Epithelial cell of proximal tubule (primary cell): Measurements from ENCODE around the gene KCNQ1. TPM values are rescaled to one million over a fixed set of nuclear protein-coding genes. Genes with fewer than 3 reads are reported as not detected.

Experiments
- DNase-seq: peaks from one replicate; pipeline ENCODE4 v3.0.0-alpha.2; 2011; ENCODE audit warnings: low read depth
- H3K4me3 ChIP-seq: 2 replicates; pipeline ENCODE4 v1.5.1; 2011; ENCODE audit warnings: low read depth, mild to moderate bottlenecking, low read length
- total RNA-seq: library from RNA; depleted of rRNA; stranded (reverse); fragments of >200 nt; gene quantifications from 2 replicates; pipeline ENCODE4 v1.2.3, GENCODE V29; 2015
- TF ChIP-seq, protein P1 (sequence below): conservative IDR thresholded peaks from 2 replicates; pipeline ENCODE4 v1.5.1; 2012; ENCODE audit warnings: low read depth, mild to moderate bottlenecking, low read length

The KCNQ1 gene
- total RNA-seq, 1 donor from 2014 or later, result 0.46 TPM

DNA sequence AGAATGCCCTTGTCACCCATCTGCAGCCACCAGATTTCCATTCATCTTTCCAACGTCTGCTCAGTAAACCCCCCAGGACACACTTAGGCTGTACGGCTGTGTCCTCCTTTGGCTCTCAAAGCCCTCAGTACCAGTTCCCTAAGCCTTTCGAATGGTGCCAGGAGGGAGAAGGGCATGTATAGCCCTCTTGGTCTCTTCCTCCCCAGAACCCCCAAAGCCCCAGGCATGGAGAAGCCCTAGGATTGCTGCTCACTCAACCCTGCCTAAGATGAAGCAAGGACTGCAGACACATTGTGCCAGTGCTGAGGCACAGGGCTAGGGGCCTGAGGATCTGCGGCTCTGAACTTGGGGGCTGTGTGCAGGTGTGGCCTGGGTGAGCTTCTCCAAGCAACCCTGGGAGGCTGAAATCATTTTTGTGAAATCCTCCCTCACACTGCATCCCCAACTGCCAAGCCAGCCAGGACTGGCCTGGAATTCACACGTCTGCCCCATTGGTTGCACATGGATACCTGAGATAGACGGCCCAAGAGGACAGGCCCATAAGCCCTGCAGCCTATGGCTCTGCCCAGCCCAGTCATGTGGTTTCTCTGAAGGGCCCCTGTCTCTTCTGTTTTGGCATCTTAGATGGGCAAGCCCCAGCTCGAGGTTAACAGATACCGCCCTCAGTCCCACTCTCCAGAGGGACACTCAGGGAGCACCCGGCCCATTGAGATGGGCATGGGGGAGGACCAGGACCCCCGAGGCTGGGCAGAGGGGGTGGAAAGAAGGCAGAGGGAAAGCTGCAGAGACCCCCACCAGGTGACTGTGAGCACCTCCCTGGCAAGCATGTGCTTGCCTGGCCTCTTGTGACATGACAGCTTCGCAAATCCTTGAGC, 221.0 kb downstream of the KCNQ1 start:
- TF ChIP-seq, protein P1, sequence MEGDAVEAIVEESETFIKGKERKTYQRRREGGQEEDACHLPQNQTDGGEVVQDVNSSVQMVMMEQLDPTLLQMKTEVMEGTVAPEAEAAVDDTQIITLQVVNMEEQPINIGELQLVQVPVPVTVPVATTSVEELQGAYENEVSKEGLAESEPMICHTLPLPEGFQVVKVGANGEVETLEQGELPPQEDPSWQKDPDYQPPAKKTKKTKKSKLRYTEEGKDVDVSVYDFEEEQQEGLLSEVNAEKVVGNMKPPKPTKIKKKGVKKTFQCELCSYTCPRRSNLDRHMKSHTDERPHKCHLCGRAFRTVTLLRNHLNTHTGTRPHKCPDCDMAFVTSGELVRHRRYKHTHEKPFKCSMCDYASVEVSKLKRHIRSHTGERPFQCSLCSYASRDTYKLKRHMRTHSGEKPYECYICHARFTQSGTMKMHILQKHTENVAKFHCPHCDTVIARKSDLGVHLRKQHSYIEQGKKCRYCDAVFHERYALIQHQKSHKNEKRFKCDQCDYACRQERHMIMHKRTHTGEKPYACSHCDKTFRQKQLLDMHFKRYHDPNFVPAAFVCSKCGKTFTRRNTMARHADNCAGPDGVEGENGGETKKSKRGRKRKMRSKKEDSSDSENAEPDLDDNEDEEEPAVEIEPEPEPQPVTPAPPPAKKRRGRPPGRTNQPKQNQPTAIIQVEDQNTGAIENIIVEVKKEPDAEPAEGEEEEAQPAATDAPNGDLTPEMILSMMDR, result no peak
- no peak overlapping the region for H3K4me3 ChIP-seq
- DNase-seq, result no peak

GRCh38 chr11:2666401-2666741, 221.6 kb downstream of the KCNQ1 start:
- no peak overlapping the region for H3K4me3 ChIP-seq
- no peak for DNase-seq
- TF ChIP-seq, protein P1, result no peak

DNA sequence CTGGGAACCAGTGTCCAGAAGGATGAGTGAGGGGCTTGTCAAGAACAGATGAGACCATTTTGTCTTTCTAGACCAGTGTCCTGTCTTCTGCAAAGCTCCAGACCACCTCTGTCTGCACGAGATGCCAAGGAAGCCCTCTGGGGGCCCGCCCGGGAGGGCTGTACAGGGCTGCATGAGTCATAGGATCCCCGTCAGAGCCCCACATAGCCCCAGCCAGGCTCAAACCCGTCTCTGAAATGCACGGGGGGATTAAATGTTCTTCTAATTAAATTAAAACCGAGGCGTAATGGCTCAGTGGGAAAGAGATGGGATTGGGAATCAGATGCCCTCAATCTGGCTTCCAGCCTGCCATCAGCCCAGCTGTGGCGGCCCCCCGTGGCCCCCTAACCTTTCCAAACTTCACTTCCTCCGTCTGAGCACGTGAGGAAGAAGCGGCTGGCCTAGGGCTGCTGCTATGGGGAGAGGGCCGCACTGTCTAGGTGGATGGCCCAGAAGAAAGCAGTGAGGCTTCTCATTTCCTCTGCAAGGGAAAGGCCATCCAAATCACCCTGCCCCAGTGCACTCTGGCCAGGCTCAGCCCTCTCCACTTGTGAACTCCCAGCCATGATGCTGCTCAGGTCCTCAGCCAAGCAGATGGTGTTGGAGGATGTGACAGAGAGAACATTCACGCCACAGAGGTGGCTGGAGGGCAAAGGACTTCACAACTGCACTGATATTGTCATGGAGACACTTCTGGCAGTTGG, 222.2 kb downstream of the KCNQ1 start:
- H3K4me3 ChIP-seq, result no peak overlapping the region
- no peak for DNase-seq
- TF ChIP-seq, protein P1, result no peak

DNA sequence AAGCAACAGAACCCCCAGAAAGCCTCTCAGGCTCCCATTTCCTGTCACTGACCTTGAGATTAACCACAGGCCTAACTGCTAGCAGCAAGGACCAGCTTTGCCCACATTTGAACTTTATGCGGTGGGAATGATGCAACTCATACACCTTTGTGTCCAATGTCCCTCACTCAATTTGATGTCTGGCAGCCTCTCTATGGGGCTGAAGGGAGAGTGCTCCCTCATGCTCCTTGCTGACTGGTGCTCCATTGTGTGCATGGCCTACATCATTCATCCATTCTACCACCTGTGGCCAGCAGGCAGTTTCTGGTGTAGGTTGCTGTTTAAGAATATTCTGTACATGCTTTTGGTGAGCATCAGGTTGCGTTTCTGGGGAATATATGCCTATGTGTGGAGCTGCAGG, 223.1 kb downstream of the KCNQ1 start:
- DNase-seq, result no peak
- H3K4me3 ChIP-seq, result no peak overlapping the region
- TF ChIP-seq, protein P1, result no peak

DNA sequence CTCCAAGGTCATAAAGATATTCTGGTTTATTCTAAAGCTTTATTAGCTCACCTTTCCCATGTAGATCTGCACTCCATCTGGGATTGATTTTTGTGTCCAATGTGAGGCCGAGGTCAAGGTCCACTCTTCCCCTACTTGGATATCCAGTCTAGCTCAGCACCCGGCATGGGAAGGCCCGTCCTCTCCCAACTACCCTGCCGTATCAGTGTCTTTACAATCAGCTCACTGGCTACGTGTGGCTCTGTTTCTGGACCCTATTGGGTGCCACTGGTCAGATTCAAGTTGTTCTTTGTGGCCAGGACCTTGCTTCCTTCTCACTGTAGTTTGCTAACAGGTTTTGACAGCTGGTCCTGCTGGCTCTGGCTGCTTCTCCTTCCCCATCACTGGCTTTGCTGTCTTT, 224.1 kb downstream of the KCNQ1 start:
- DNase-seq, result no peak
- H3K4me3 ChIP-seq, result no peak overlapping the region
- TF ChIP-seq, protein P1, result no peak

GRCh38 chr11:2669634-2670469, 225.0 kb downstream of the KCNQ1 start:
- no peak overlapping the region for H3K4me3 ChIP-seq
- TF ChIP-seq, protein P1, result no peak
- DNase-seq, result no peak
